Testis (tissue), 5 donors: Measurements from ENCODE around the gene AHCTF1. TPM values are rescaled to one million over a fixed set of nuclear protein-coding genes. Genes with fewer than 3 reads are reported as not detected.
A peak's percentile ranks its signal among the peaks of the same experiment; 100 is the strongest.

Experiments
- DNase-seq: peaks from one replicate; pipeline ENCODE4 v3.0.0-alpha.2; 2019
- H3K27ac ChIP-seq, 2 donors: fragments of 200-600 bp; sonication (generic); one replicate each; pipeline ENCODE4 v1.5.1; 2019
- H3K27me3 ChIP-seq: fragments of 200-600 bp; sonication (generic); one replicate; pipeline ENCODE4 v1.5.1; 2019
- H3K36me3 ChIP-seq: fragments of 200-600 bp; sonication (generic); one replicate; pipeline ENCODE4 v1.5.1; 2017; ENCODE audit warnings: low read depth; ENCODE audit errors: missing control alignments
- H3K4me1 ChIP-seq: fragments of 200-600 bp; sonication (generic); one replicate; pipeline ENCODE4 v1.5.1; 2019
- H3K4me3 ChIP-seq, 2 donors: fragments of 200-600 bp; sonication (generic); one replicate each; pipeline ENCODE4 v1.5.1; 2017 to 2019
- H3K9me3 ChIP-seq: fragments of 200-600 bp; sonication (generic); one replicate; pipeline ENCODE4 v1.5.1; 2017
- CTCF ChIP-seq, 3 experiments: fragments of 450-650 bp in 2 of 3; fragments of 200-600 bp in 1 of 3; sonication (generic) in 1 of 3; IDR thresholded peaks; one replicate each; pipeline ENCODE4 v1.5.1; 2016 to 2019; ENCODE audit warnings: antibody characterized with exemption in 3 of 3, mild to moderate bottlenecking in 2 of 3, moderate library complexity in 1 of 3
- POLR2A ChIP-seq: fragments of 450-650 bp; IDR thresholded peaks from one replicate; pipeline ENCODE4 v1.6.1; 2017; ENCODE audit warnings: antibody characterized with exemption, mild to moderate bottlenecking, moderate library complexity
- WGBS, 2 donors: methylation state at CpG; one replicate each; pipeline ENCODE4 v1.1.5; 2018; 5-methylcytosine and 5-hydroxymethylcytosine counted together
- intact Hi-C: fragments of 100-400 bp; cut with DNase I; formaldehyde crosslinking; loops from one replicate; pipeline ENCODE4 v1.15.1; 2023; ENCODE audit warnings: low total_unique reads
- long read RNA-seq, 2 donors: transcript quantifications; one replicate each; lab custom pipeline, GENCODE V29; 2026
- polyA plus RNA-seq: library from polyadenylated mRNA; stranded (reverse); fragments of 350-450 nt; fragmentation: Illumina TruSeq; extraction: RNeasy Lipid Tissue Mini Kit (QIAGEN cat#74804); gene quantifications from one replicate; pipeline ENCODE4 v1.2.3, GENCODE V29; 2014; ENCODE audit warnings: low read depth, low replicate concordance; ENCODE audit not compliant: insufficient read depth
- total RNA-seq, 2 donors: library from RNA; depleted of rRNA; stranded (reverse); fragments of >200 nt; gene quantifications; one replicate each; pipeline ENCODE4 v1.2.3, GENCODE V29; 2016

AHCTF1 gene
- total RNA-seq (10 to 100 TPM; 66.2 to 97.6 TPM), polyA plus RNA-seq (58.6 TPM)
- long read RNA-seq, donor 1, result 0 reads
- long read RNA-seq, donor 2, result 0 reads

DNA sequence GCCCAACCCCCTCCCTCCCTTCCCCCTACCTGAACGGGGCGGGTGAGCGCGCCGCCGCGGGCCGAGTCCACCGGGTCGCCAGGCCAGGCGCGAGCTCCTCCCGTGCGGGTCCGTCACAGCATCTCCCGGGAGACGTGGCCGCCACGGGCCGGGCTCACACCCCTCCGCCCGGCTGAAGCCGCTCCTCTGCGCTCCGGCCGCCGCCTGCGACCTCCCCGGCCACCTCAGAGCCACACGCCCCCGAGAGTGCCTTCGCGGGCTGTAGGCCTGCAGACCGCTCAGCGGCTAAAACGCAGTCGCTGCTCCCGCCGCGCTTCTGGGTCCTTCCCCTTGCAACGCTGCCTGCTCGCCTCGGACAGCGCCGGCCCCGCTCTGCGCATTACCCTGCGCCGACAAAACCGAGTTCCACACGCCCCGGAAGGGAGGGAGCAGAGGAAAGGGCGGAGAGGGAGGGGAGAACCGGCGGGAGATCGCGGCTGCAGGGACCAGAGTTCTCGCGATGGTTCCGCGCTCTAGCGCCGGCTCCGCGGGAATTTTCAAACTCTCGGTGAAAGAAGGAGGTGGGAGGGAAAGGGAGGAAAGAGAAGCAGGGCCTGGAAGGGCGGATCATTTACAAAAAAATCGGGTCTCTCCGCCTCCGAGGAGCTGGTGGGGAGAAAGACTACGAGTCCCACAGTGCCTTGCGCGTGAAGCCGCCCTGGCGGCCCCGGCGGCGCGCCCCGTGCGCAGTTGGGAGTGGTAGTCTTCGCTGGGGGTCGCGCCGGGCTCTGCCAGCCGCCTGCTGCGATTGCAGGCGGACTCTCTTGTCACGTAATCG, at the start of gene AHCTF1:
Gene AHCTF1, minus strand, starts transcription at position 400 of the 817 bp plus-strand sequence. CDS start 13,578 bp downstream, outside the sequence.
- Histone ChIP-seq H3K27me3 (no peaks in the 10 kb centered on the region), H3K9me3 (no peaks in the 10 kb centered on the region), H3K36me3 (peaks cover 3% of the 10 kb centered on the region), H3K27ac (peak within 1 kb of the TSS; percentile 98), H3K4me1 (peaks cover 19% of the 10 kb centered on the region), H3K4me3 (peak within 1 kb of the TSS; percentile 92 to 97)
- WGBS, 2 donors, result 0 to 1% methylated on average over 49 to 54 of the region's 90 CpGs
- intact Hi-C loops, result no loop called here
- TF ChIP-seq CTCF (IDR thresholded peaks at IDR 0.05), result no peak
- TF ChIP-seq POLR2A, result peak; percentile 93
- DNase-seq, result peak; percentile 98

GRCh38 chr1:246978785-246979184, 47.0 kb upstream of the AHCTF1 start:
- intact Hi-C loops, result no loop called here
- H3K4me1 ChIP-seq, result no peaks in the 10 kb centered on the region
- DNase-seq, result no peak
- no peaks in the 10 kb centered on the region for H3K9me3 ChIP-seq
- TF ChIP-seq CTCF (IDR thresholded peaks at IDR 0.05) (no peak), POLR2A (no peak)
- no peak overlapping the region for H3K27ac ChIP-seq
- no peak overlapping the region for H3K4me3 ChIP-seq
- no peaks in the 10 kb centered on the region for H3K36me3 ChIP-seq
- H3K27me3 ChIP-seq, result no peaks in the 10 kb centered on the region
- WGBS, 2 donors, result 96 to 99% methylated on average over 6 of the region's 6 CpGs

- no peaks in the 10 kb centered on the region for H3K27me3 ChIP-seq
- TF ChIP-seq POLR2A (no peak), CTCF (IDR thresholded peaks at IDR 0.05) (no peak)
- intact Hi-C loops, result no loop called here
- H3K4me1 ChIP-seq, result no peaks in the 10 kb centered on the region
- no peaks in the 10 kb centered on the region for H3K36me3 ChIP-seq
- H3K4me3 ChIP-seq, result no peak overlapping the region
- DNase-seq, result no peak
- H3K27ac ChIP-seq, result no peak overlapping the region
- H3K9me3 ChIP-seq, result no peaks in the 10 kb centered on the region
- 97 to 98% methylated on average over 2 of the region's 2 CpGs for WGBS, 2 donors
Observed at GRCh38 chr1:246978281-246978680, 46.5 kb upstream of the AHCTF1 start.

GRCh38 chr1:246971969-246972368, 40.2 kb upstream of the AHCTF1 start:
- intact Hi-C loops, result no loop called here
- Histone ChIP-seq H3K4me1 (no peaks in the 10 kb centered on the region), H3K27ac (no peak overlapping the region), H3K4me3 (no peak overlapping the region), H3K9me3 (no peaks in the 10 kb centered on the region), H3K36me3 (no peaks in the 10 kb centered on the region), H3K27me3 (no peaks in the 10 kb centered on the region)
- no peak for TF ChIP-seq CTCF (IDR thresholded peaks at IDR 0.05)
- no peak for TF ChIP-seq POLR2A
- DNase-seq, result no peak
- 96 to 100% methylated on average over 5 to 7 of the region's 7 CpGs for WGBS, 2 donors
